Activated CD4-positive, CD25-positive, alpha-beta regulatory T cell treated with anti-CD3 and anti-CD28 coated beads, Interleukin-2, amount 50 U/mL, for 72 hours (primary cell): Measurements from ENCODE around the gene RGS10.
"Not testable (repeated sequence)": the region's sequence is repeated elsewhere in the genome, so short reads cannot be mapped to it uniquely, and the experiment has no call there.

ENCODE experiments used
- DNase-seq: peaks from one replicate; pipeline ENCODE4 v3.0.0; 2021

Gene RGS10

GRCh38 chr10:119466655-119467054 is 75.9 kb downstream of the RGS10 start:
- peak; percentile 50 for DNase-seq

DNA sequence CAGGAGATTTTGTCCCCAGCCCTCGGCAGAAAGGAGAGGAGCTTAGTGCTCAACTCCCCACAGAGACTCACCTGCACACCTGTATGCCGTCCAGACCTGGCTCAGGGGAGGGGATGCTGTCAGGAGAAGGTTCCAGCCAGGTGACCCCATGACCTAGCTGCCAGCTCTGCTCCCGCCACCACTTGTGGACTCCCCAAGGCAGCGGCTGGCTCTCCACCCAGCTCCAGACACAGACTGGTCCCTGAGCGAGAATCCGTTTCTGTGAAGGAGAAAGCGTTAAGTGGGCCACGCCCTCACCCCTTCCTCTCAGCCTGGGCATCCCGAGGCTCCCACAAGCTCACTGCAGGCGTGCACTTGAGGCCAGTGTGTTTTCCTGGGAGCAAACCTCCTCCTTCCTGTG is 76.4 kb downstream of the RGS10 start:
- DNase-seq: no peak

GRCh38 chr10:119465085-119465484 is 77.4 kb downstream of the RGS10 start:
- no peak for DNase-seq

DNA sequence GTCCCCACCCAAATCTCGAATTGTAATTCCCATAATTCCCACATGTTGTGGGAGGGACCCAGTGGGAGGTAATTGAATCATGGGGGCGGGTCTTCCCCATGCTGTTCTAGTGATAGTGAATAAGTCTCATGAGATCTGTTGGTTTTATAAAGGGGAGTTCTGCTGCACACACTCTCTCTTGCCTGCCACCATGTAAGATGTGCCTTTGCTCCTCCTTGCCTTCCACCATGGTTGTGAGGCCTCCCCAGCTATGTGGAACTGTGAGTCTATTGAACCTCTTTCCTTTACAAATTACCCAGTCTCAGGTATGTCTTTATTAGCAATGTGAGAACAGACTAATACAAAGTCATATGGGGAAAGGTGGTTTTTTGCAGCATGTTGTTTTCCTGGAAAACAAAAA is 79.3 kb downstream of the RGS10 start:
- DNase-seq: not testable (repeated sequence)

DNA sequence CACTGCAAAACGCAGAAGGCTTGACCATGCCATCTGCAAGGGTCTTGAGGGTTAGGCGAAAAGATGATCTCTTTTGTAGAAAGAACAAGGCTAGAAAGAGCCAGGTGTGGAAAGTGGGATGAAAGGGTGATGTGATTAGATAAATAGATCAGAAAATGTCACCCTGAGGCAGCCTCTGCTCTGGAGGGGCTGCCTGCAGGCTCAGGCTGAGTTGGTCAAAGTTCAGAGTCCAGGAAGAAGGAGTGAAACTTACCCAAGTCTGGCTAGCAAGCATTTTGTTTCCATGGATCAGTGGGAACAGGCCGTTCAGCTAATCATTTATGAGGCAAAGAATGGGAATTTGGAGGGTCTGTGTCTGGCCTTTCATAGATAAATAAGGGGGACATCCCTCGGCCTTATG is 79.7 kb downstream of the RGS10 start:
- no peak for DNase-seq

DNA sequence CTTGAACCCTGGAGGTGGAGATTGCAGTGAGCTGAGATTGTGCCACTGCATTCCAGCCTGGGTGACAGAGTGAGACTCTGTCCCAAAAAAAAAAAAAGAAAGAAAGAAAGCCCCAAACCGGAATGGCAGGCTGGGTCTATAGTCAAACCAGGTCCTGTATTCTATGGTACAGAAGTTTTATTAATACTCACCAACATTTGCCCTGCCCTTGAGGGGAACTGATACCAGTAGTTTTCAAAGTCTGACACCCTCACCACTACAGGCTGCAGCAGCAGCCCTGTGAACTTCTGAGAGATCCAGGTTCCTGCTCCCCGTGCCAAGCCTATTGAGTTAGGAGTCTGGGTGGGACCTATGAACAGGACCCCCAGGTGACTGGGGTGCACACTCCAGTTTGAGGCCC is 80.6 kb downstream of the RGS10 start:
- DNase-seq: no peak

DNA sequence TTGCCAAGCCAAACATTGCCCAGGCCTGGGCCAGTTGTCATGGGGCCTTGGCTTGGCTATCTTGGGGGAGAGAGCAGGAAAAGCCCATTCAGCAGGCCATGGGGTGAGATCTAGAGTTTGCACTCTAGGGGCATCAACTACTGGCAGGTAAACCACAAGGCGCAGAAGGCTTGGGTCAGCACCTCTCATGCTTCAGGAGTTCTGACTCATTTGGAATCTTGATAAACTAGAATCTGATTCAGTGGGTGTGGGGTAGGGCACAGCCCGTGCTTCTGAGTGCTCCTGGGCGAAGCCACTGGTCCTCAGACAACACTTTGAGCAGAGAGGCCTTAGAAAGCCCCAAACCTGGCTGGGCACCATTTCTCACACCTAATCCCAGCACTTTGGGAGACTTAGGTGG is 81.1 kb downstream of the RGS10 start:
- DNase-seq: no peak

DNA sequence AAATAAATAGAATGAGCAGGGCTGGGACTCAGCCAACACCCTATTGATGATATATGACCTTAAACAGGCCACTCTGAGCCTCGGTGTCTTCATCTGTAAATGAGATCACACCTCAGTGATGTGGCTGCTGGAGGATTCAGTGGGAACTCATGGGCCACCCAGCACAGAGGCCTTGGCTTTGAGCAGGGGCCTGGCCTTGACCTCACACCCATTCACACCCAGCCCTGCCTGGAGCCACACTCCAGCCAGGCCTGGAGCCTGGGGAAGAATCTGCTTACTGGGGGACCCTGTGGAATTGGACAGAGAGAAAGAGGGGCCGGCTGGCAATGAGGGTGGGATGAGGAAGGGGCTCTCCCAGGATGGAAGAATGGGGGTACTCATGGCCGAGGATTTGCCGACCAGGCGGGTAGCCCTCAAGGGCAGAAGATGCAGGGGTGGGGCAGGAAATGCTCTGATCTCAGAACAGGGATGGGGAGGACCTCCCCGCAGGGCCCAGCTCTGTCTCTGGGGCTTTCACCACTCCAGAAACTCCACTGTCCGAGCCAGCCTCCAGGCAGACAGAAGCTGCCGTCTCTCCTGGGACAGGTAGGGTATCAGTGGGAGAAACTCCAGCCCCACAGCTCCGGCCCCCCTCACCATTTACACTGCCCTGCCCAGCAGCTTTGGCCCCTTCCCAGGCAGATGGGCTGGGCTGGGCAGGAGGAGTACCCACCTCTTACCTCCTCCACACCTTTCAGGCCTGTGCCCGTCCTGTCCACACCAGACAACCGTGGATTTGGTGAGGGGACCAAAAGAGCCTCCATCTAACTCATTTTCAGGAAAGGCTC is 81.9 kb downstream of the RGS10 start:
- no peak for DNase-seq

GRCh38 chr10:119459681-119460340 is 82.7 kb downstream of the RGS10 start:
- no peak for DNase-seq

DNA sequence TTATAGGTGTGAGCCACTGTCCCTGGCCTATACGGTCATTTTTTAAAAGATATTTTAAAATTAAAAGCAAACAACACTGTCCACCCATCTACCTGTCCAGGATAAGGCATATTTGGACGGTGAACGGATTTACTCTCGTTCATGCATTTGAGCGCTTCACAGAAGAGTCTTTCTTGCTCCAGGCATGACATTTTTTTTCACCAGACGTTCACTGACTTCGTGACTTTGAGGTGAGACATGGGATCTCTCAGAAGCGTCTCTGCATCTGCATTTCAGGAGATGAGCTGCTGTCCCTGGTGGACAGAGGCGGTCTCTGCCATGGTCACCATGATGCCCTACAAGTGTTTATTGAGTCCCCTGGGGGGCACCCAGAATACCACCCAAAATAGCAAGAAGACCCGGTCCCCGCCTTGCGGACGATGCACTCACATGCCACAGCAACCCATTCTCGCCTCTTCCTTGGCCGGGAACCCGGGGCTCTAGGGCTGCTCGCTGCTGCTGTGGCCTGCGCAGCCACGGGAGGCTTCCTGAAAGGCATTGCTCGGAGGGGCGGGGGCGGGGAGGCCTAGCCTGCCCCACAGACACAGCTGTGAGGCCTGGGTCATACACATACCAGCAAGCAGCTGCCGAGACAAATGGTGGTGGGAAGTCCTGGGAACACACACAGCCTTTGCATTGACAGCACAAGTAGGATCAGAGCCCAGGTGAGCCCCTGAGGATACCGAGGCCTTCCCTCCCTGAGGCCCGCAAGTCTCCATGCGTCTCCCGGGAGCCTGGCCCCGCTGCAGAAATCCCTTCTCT is 84.4 kb downstream of the RGS10 start:
- DNase-seq: no peak

GRCh38 chr10:119456435-119456810 is 86.1 kb downstream of the RGS10 start:
- DNase-seq: no peak

GRCh38 chr10:119455609-119456434 is 86.7 kb downstream of the RGS10 start:
- no peak for DNase-seq

DNA sequence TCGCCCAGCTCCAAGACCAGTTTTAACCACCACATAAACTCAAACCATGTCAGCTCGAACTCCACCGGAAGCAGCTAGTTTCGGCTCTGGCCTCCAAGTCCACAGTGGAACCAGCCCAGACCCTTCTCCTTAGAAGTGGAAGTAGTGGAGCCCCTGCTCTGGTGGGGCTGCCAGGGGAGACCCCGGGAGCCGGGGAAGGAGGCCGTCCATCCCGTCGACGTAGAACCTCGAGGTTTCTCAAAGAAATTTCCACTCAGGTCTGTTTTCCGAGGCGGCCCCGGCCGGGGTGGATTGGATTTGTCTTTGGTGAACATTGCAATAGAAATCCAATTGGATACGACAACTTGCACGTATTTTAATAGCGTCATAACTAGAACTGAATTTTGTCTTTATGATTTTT is 87.5 kb downstream of the RGS10 start:
- DNase-seq: no peak

GRCh38 chr10:119454316-119454715 is 88.2 kb downstream of the RGS10 start:
- no peak for DNase-seq

- DNase-seq: no peak
Observed at GRCh38 chr10:119453313-119453712, 89.2 kb downstream of the RGS10 start.

GRCh38 chr10:119452396-119452795 is 90.1 kb downstream of the RGS10 start:
- no peak for DNase-seq

DNA sequence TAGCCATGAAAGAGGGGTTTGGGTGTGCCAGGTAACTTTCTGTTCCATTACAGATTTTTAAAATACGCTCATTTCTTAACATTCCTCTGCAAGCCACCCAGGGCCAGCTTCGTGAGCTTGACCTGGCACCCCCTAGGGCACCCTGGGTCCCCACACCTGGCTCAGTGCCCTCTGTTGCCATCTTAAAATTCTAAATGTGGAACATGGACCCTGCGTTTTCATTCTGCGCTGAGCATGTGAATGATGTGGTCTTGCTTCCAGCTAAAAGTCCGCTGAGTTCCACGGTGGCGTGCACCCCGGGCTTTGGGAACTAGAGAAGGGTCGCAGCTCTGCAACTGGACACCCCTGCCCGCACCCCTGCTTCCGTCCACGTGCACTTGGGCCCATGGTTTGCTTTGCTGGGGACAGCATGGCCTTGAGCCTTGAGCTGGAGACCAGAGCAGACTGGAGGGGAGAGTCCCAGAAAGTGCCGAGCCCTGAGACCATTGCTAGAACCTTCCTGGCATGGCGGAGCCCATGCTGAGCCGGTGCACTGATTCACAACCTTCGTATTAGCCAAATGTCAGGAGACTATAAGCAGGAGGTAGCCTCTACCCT is 91.1 kb downstream of the RGS10 start:
- DNase-seq: no peak

GRCh38 chr10:119450606-119451299 is 91.8 kb downstream of the RGS10 start:
- DNase-seq: no peak
